ENCODE results near the gene AGBL1.

GRCh38 chr15:86162172-86162591, 82.5 kb downstream of the AGBL1 start:
- no peak for TF ChIP-seq CTCF (IDR thresholded peaks at IDR 0.05; ENCODE audit: borderline replicate concordance, extremely low read depth, low read length, poor library complexity, severe bottlenecking)
- TF ChIP-seq EZH2 (IDR thresholded peaks at IDR 0.05; ENCODE audit: borderline replicate concordance, low read depth, low read length, severe bottlenecking), result no peak

Measured in DND-41 (cell line).